Astrocyte of the cerebellum (primary cell): ENCODE results near the gene DEDD.

Source experiments
- DNase-seq: peaks from one replicate; pipeline ENCODE4 v3.0.0-alpha.2; 2011; ENCODE audit warnings: low read depth
- H3K4me3 ChIP-seq: 2 replicates; pipeline ENCODE4 v1.5.1; 2011; ENCODE audit warnings: mild to moderate bottlenecking, low read depth, low read length, moderate library complexity
- in situ Hi-C: cut with HindIII; loops from 2 replicates; pipeline ENCODE4 v1.10.0; 2017; ENCODE audit warnings: low sequenced_read_pairs
- TF ChIP-seq, protein P1 (sequence below): IDR thresholded peaks from 2 replicates; pipeline ENCODE4 v1.5.1; 2012; ENCODE audit warnings: low read length, low read depth, moderate library complexity, mild to moderate bottlenecking; ENCODE audit errors: missing control alignments

Gene DEDD

DNA sequence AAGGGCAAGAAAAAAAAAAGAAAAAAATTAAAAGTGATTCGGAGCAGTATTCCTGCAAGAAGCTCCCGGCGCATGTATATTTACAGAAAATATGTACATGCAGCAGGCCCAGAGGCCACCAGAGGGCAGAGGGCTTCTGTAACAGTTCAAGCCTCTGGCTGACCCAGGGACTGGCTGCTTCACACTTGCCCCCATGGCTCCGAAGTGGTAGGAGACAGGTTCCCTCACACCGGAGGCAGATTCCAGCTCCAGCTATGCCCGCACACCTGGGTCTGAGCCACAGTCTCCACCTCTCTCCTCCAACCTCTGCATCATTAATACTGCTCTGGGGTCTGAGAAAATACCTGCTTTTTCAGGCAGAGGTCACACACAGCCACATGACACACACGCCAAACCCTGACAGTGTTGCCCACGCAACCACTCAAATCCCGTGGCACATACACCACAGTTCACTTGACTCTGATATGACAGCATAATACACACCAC lies 60.5 kb downstream of the DEDD start:
- TF ChIP-seq, protein P1, sequence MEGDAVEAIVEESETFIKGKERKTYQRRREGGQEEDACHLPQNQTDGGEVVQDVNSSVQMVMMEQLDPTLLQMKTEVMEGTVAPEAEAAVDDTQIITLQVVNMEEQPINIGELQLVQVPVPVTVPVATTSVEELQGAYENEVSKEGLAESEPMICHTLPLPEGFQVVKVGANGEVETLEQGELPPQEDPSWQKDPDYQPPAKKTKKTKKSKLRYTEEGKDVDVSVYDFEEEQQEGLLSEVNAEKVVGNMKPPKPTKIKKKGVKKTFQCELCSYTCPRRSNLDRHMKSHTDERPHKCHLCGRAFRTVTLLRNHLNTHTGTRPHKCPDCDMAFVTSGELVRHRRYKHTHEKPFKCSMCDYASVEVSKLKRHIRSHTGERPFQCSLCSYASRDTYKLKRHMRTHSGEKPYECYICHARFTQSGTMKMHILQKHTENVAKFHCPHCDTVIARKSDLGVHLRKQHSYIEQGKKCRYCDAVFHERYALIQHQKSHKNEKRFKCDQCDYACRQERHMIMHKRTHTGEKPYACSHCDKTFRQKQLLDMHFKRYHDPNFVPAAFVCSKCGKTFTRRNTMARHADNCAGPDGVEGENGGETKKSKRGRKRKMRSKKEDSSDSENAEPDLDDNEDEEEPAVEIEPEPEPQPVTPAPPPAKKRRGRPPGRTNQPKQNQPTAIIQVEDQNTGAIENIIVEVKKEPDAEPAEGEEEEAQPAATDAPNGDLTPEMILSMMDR, result peak; percentile 47
- in situ Hi-C loops, result no loop called here
- DNase-seq, result peak; percentile 13
- H3K4me3 ChIP-seq, result no peak overlapping the region
